ENCODE measurements around the gene HNRNPU.

DNA sequence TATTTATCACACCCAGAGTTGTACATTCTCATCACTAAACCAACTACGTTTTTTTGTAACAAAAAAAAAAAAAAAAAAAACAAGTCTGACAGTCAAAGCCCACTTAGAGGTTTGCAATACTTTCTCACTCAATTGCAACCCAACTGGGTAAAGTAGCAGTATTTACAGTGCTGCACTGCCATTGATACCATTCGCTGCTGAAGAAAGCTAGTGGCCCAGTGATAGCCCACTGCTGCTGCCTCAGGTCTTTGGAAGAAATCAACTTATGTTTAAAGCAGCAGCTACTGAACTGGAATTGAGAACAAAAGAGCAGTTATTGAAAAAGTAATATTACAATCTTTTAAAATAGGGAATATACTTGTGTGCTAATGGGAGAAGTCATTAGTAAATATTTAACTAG, 2.7 kb downstream of the HNRNPU start:
- TF ChIP-seq, protein P1, sequence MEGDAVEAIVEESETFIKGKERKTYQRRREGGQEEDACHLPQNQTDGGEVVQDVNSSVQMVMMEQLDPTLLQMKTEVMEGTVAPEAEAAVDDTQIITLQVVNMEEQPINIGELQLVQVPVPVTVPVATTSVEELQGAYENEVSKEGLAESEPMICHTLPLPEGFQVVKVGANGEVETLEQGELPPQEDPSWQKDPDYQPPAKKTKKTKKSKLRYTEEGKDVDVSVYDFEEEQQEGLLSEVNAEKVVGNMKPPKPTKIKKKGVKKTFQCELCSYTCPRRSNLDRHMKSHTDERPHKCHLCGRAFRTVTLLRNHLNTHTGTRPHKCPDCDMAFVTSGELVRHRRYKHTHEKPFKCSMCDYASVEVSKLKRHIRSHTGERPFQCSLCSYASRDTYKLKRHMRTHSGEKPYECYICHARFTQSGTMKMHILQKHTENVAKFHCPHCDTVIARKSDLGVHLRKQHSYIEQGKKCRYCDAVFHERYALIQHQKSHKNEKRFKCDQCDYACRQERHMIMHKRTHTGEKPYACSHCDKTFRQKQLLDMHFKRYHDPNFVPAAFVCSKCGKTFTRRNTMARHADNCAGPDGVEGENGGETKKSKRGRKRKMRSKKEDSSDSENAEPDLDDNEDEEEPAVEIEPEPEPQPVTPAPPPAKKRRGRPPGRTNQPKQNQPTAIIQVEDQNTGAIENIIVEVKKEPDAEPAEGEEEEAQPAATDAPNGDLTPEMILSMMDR (conservative IDR thresholded peaks at IDR 0.05; ENCODE audit: low read depth in 2 of 2), result no peak
- TF ChIP-seq EZH2phosphoT487 (IDR thresholded peaks at IDR 0.05; ENCODE audit: unreplicated experiment) (no peak), POLR2AphosphoS5 (IDR thresholded peaks at IDR 0.05; ENCODE audit: low read depth) (no peak), NANOG (IDR thresholded peaks at IDR 0.05; ENCODE audit: borderline replicate concordance) (no peak), CREB1 (CRISPR knock-in tag; IDR thresholded peaks at IDR 0.05; ENCODE audit: low read depth) (no peak), EZH2 (IDR thresholded peaks at IDR 0.05; ENCODE audit: low read depth, unreplicated experiment) (no peak), JUNB (IDR thresholded peaks at IDR 0.05; ENCODE audit: unreplicated experiment) (no peak)

All from GM23338 (cell line).